Esophagus (tissue), 2 donors: ENCODE results near the gene LRRC10B. TPM values are rescaled to one million over a fixed set of nuclear protein-coding genes. Genes with fewer than 3 reads are reported as not detected.

Experiments
- H3K27ac ChIP-seq, 2 donors: one replicate each; pipeline ENCODE4 v1.5.1; 2013; ENCODE audit warnings: low read depth in 2 of 2, mild to moderate bottlenecking in 2 of 2, inconsistent platforms in 1 of 2, low read length in 1 of 2, moderate library complexity in 1 of 2
- H3K27me3 ChIP-seq, 2 donors: one replicate each; pipeline ENCODE4 v1.6.1; 2013; ENCODE audit warnings: low read length in 2 of 2, control low read depth in 1 of 2, mild to moderate bottlenecking in 1 of 2; ENCODE audit not compliant: insufficient read depth in 2 of 2, control insufficient read depth in 1 of 2
- H3K36me3 ChIP-seq, 2 donors: one replicate each; pipeline ENCODE4 v1.6.1; 2013; ENCODE audit warnings: low read length in 1 of 2; ENCODE audit not compliant: control insufficient read depth in 2 of 2, insufficient read depth in 2 of 2
- H3K4me1 ChIP-seq, 2 donors: one replicate each; pipeline ENCODE4 v1.6.1; 2013; ENCODE audit warnings: low read length in 1 of 2; ENCODE audit not compliant: control insufficient read depth in 2 of 2, insufficient read depth in 2 of 2
- H3K4me3 ChIP-seq, 2 donors: one replicate each; pipeline ENCODE4 v1.5.1; 2013; ENCODE audit warnings: low read length in 2 of 2, mild to moderate bottlenecking in 2 of 2, low read depth in 1 of 2, moderate library complexity in 1 of 2
- H3K9me3 ChIP-seq, 2 donors: one replicate each; pipeline ENCODE4 v1.6.1; 2013; ENCODE audit warnings: mild to moderate bottlenecking in 2 of 2, low read depth in 1 of 2, low read length in 1 of 2, moderate library complexity in 1 of 2; ENCODE audit not compliant: control insufficient read depth in 2 of 2, insufficient read depth in 1 of 2
- WGBS, 2 donors: extraction: QIAGEN DNeasy Blood & Tissue Kit; methylation state at CpG; one replicate each; pipeline ENCODE4 v1.1.7; 2013; 5-methylcytosine and 5-hydroxymethylcytosine counted together
- polyA plus RNA-seq, 2 donors: library from polyadenylated mRNA; stranded (reverse); fragments of 200-250 nt; gene quantifications; one replicate each; pipeline ENCODE4 v1.2.3, GENCODE V29; 2013
- donor health status: healthy with polysubstance abuse.
- donor health status: Bipolar disorder and iron deficiency.

The LRRC10B gene
- polyA plus RNA-seq, 2 donors = 0.04 to 0.19 TPM

- 74 to 80% methylated on average over 3 of the region's 3 CpGs for whole genome bisulfite sequencing, 2 donors
- Histone ChIP-seq H3K4me3 (no peak overlapping the region), H3K27ac (no peak overlapping the region), H3K4me1 (no peaks in the 10 kb centered on the region), H3K9me3 (no peaks in the 10 kb centered on the region), H3K27me3 (peaks cover 4 to 6% of the 10 kb centered on the region in 2 donors), H3K36me3 (no peaks in the 10 kb centered on the region)
These were observed 48.1 kb downstream of the LRRC10B start for GRCh38 chr11:61556621-61557020.

Other genes starting within 250 kb of the LRRC10B start
- under 1 TPM; 0.34 to 0.61 TPM for gene VWCE, start 213.4 kb upstream of the LRRC10B start, polyA plus RNA-seq
- 10 to 100 TPM; 51.3 to 78.7 TPM for gene DDB1, start 175.6 kb upstream of the LRRC10B start, polyA plus RNA-seq
- 10 to 100 TPM; 23.9 to 42.5 TPM for gene TKFC, start 175.5 kb upstream of the LRRC10B start, polyA plus RNA-seq
- 10 to 100 TPM; 11.4 to 20.4 TPM for gene CYB561A3, start 146.9 kb upstream of the LRRC10B start, polyA plus RNA-seq
- gene TMEM138, start 146.4 kb upstream of the LRRC10B start, polyA plus RNA-seq = 10 to 100 TPM; 24.4 to 32.9 TPM
- gene TMEM216, start 116.2 kb upstream of the LRRC10B start, polyA plus RNA-seq = 10 to 100 TPM in 1 of 2 donors, 1 to 10 TPM in 1; 7.7 to 10.3 TPM
- gene CPSF7, start 78.8 kb upstream of the LRRC10B start, polyA plus RNA-seq = 10 to 100 TPM; 32.7 to 43.1 TPM
- 10 to 100 TPM; 25.4 to 33.3 TPM for gene SDHAF2, start 78.6 kb upstream of the LRRC10B start, polyA plus RNA-seq
- gene SYT7, start 72.3 kb downstream of the LRRC10B start, polyA plus RNA-seq = 1 to 10 TPM; 1.3 to 2.2 TPM
- gene DAGLA, start 171.6 kb downstream of the LRRC10B start, polyA plus RNA-seq = 1 to 10 TPM; 1.7 to 5.0 TPM
- gene MYRF, start 243.9 kb downstream of the LRRC10B start, polyA plus RNA-seq = 1 to 10 TPM in 1 of 2 donors, under 1 TPM in 1; 0.18 to 1.3 TPM